Measurements from ENCODE around the gene COG6.

DNA sequence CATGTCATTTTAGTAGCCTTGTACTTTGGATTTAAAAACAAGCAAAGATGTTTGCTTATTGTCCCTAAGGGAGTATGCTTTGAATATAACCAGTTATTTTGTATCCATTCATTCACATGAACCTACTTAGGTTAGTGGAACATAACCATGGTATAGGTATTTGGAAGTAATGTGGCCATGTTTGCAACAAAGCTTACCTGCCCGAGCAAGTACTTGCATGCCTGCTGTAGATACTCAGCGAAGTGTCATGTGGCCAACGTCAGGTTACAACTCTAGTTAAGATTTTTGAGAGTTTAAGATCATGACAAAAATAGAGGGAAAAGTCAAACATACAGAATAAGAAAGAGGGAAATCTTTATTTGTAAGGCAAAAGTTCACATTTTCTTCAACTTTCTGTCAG, 57.2 kb downstream of the COG6 start:
- TF ChIP-seq, protein P1, sequence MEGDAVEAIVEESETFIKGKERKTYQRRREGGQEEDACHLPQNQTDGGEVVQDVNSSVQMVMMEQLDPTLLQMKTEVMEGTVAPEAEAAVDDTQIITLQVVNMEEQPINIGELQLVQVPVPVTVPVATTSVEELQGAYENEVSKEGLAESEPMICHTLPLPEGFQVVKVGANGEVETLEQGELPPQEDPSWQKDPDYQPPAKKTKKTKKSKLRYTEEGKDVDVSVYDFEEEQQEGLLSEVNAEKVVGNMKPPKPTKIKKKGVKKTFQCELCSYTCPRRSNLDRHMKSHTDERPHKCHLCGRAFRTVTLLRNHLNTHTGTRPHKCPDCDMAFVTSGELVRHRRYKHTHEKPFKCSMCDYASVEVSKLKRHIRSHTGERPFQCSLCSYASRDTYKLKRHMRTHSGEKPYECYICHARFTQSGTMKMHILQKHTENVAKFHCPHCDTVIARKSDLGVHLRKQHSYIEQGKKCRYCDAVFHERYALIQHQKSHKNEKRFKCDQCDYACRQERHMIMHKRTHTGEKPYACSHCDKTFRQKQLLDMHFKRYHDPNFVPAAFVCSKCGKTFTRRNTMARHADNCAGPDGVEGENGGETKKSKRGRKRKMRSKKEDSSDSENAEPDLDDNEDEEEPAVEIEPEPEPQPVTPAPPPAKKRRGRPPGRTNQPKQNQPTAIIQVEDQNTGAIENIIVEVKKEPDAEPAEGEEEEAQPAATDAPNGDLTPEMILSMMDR (IDR thresholded peaks at IDR 0.05; ENCODE audit: control extremely low read depth in 1 of 3, insufficient read depth in 1 of 3, low read depth in 1 of 3, low read length in 3 of 3): no peak
- TF ChIP-seq SP1 (IDR thresholded peaks at IDR 0.05; ENCODE audit: low read depth, low read length): no peak
- TF ChIP-seq, protein P2, sequence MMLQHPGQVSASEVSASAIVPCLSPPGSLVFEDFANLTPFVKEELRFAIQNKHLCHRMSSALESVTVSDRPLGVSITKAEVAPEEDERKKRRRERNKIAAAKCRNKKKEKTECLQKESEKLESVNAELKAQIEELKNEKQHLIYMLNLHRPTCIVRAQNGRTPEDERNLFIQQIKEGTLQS (IDR thresholded peaks at IDR 0.05; ENCODE audit: insufficient read depth, low read depth, low read length): no peak
- TF ChIP-seq, protein P3, sequence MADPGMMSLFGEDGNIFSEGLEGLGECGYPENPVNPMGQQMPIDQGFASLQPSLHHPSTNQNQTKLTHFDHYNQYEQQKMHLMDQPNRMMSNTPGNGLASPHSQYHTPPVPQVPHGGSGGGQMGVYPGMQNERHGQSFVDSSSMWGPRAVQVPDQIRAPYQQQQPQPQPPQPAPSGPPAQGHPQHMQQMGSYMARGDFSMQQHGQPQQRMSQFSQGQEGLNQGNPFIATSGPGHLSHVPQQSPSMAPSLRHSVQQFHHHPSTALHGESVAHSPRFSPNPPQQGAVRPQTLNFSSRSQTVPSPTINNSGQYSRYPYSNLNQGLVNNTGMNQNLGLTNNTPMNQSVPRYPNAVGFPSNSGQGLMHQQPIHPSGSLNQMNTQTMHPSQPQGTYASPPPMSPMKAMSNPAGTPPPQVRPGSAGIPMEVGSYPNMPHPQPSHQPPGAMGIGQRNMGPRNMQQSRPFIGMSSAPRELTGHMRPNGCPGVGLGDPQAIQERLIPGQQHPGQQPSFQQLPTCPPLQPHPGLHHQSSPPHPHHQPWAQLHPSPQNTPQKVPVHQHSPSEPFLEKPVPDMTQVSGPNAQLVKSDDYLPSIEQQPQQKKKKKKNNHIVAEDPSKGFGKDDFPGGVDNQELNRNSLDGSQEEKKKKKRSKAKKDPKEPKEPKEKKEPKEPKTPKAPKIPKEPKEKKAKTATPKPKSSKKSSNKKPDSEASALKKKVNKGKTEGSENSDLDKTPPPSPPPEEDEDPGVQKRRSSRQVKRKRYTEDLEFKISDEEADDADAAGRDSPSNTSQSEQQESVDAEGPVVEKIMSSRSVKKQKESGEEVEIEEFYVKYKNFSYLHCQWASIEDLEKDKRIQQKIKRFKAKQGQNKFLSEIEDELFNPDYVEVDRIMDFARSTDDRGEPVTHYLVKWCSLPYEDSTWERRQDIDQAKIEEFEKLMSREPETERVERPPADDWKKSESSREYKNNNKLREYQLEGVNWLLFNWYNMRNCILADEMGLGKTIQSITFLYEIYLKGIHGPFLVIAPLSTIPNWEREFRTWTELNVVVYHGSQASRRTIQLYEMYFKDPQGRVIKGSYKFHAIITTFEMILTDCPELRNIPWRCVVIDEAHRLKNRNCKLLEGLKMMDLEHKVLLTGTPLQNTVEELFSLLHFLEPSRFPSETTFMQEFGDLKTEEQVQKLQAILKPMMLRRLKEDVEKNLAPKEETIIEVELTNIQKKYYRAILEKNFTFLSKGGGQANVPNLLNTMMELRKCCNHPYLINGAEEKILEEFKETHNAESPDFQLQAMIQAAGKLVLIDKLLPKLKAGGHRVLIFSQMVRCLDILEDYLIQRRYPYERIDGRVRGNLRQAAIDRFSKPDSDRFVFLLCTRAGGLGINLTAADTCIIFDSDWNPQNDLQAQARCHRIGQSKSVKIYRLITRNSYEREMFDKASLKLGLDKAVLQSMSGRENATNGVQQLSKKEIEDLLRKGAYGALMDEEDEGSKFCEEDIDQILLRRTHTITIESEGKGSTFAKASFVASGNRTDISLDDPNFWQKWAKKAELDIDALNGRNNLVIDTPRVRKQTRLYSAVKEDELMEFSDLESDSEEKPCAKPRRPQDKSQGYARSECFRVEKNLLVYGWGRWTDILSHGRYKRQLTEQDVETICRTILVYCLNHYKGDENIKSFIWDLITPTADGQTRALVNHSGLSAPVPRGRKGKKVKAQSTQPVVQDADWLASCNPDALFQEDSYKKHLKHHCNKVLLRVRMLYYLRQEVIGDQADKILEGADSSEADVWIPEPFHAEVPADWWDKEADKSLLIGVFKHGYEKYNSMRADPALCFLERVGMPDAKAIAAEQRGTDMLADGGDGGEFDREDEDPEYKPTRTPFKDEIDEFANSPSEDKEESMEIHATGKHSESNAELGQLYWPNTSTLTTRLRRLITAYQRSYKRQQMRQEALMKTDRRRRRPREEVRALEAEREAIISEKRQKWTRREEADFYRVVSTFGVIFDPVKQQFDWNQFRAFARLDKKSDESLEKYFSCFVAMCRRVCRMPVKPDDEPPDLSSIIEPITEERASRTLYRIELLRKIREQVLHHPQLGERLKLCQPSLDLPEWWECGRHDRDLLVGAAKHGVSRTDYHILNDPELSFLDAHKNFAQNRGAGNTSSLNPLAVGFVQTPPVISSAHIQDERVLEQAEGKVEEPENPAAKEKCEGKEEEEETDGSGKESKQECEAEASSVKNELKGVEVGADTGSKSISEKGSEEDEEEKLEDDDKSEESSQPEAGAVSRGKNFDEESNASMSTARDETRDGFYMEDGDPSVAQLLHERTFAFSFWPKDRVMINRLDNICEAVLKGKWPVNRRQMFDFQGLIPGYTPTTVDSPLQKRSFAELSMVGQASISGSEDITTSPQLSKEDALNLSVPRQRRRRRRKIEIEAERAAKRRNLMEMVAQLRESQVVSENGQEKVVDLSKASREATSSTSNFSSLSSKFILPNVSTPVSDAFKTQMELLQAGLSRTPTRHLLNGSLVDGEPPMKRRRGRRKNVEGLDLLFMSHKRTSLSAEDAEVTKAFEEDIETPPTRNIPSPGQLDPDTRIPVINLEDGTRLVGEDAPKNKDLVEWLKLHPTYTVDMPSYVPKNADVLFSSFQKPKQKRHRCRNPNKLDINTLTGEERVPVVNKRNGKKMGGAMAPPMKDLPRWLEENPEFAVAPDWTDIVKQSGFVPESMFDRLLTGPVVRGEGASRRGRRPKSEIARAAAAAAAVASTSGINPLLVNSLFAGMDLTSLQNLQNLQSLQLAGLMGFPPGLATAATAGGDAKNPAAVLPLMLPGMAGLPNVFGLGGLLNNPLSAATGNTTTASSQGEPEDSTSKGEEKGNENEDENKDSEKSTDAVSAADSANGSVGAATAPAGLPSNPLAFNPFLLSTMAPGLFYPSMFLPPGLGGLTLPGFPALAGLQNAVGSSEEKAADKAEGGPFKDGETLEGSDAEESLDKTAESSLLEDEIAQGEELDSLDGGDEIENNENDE (IDR thresholded peaks at IDR 0.05; ENCODE audit: insufficient replicate concordance, low read length): no peak
